ENCODE data around the gene LMAN1L.

The LMAN1L gene

GRCh38 chr15:74843445-74843828 lies 30.8 kb downstream of the LMAN1L start:
- TF ChIP-seq SIN3A (IDR thresholded peaks at IDR 0.05; ENCODE audit: borderline replicate concordance, insufficient read depth, low read length) (no peak), TAF1 (IDR thresholded peaks at IDR 0.05; ENCODE audit: borderline replicate concordance, insufficient read depth, low read length) (no peak), POLR2AphosphoS5 (IDR thresholded peaks at IDR 0.05; ENCODE audit: low read depth, low read length) (no peak; the same call in 1 of the 2 replicates)

- no peak for TF ChIP-seq TAF1 (IDR thresholded peaks at IDR 0.05; ENCODE audit: borderline replicate concordance, insufficient read depth, low read length)
- no peak for TF ChIP-seq FOXP2 (optimal IDR thresholded peaks at IDR 0.05; ENCODE audit: borderline replicate concordance, extremely low read depth, extremely low read length, insufficient read depth)
- no peak for TF ChIP-seq REST (IDR thresholded peaks at IDR 0.05; ENCODE audit: insufficient read depth in 1 of 2, low read depth in 2 of 2, low read length in 2 of 2)
- TF ChIP-seq POLR2AphosphoS5 (IDR thresholded peaks at IDR 0.05; ENCODE audit: low read depth, low read length): no peak
- TF ChIP-seq SIN3A (IDR thresholded peaks at IDR 0.05; ENCODE audit: borderline replicate concordance, insufficient read depth, low read length): no peak
Measured at GRCh38 chr15:74843891-74844299, 31.3 kb downstream of the LMAN1L start.

- TF ChIP-seq TAF1 (IDR thresholded peaks at IDR 0.05; ENCODE audit: borderline replicate concordance, insufficient read depth, low read length) (no peak), REST (IDR thresholded peaks at IDR 0.05; ENCODE audit: insufficient read depth in 1 of 2, low read depth in 2 of 2, low read length in 2 of 2) (no peak), SIN3A (IDR thresholded peaks at IDR 0.05; ENCODE audit: borderline replicate concordance, insufficient read depth, low read length) (no peak), POLR2AphosphoS5 (IDR thresholded peaks at IDR 0.05; ENCODE audit: low read depth, low read length) (no peak), FOXP2 (optimal IDR thresholded peaks at IDR 0.05; ENCODE audit: borderline replicate concordance, extremely low read depth, extremely low read length, insufficient read depth) (no peak)
Measured at GRCh38 chr15:74844319-74845207, 31.9 kb downstream of the LMAN1L start.

- no peak for TF ChIP-seq TAF1 (IDR thresholded peaks at IDR 0.05; ENCODE audit: borderline replicate concordance, insufficient read depth, low read length)
- no peak for TF ChIP-seq POLR2AphosphoS5 (IDR thresholded peaks at IDR 0.05; ENCODE audit: low read depth, low read length)
- TF ChIP-seq REST (IDR thresholded peaks at IDR 0.05; ENCODE audit: insufficient read depth in 1 of 2, low read depth in 2 of 2, low read length in 2 of 2): no peak
- TF ChIP-seq SIN3A (IDR thresholded peaks at IDR 0.05; ENCODE audit: borderline replicate concordance, insufficient read depth, low read length): no peak
- no peak for TF ChIP-seq FOXP2 (optimal IDR thresholded peaks at IDR 0.05; ENCODE audit: borderline replicate concordance, extremely low read depth, extremely low read length, insufficient read depth)
Measured at GRCh38 chr15:74845208-74845568, 32.6 kb downstream of the LMAN1L start.

GRCh38 chr15:74845581-74845980 lies 32.9 kb downstream of the LMAN1L start:
- TF ChIP-seq REST (IDR thresholded peaks at IDR 0.05; ENCODE audit: insufficient read depth in 1 of 2, low read depth in 2 of 2, low read length in 2 of 2) (no peak), FOXP2 (optimal IDR thresholded peaks at IDR 0.05; ENCODE audit: borderline replicate concordance, extremely low read depth, extremely low read length, insufficient read depth) (no peak), TAF1 (IDR thresholded peaks at IDR 0.05; ENCODE audit: borderline replicate concordance, insufficient read depth, low read length) (no peak), POLR2AphosphoS5 (IDR thresholded peaks at IDR 0.05; ENCODE audit: low read depth, low read length) (no peak), SIN3A (IDR thresholded peaks at IDR 0.05; ENCODE audit: borderline replicate concordance, insufficient read depth, low read length) (no peak)
